ENCODE measurements around the gene STING1.

The STING1 gene

GRCh38 chr5:139439013-139439903 is 43.3 kb downstream of the STING1 start, which contains the start of gene DNAJC18:
TSS of gene DNAJC18 (minus strand) at chr5:139439525. CDS start at chr5:139439445, 80 bp downstream.
- DNase-seq: peak; percentile 95

GRCh38 chr5:139438707-139439012 is 43.9 kb downstream of the STING1 start:
- DNase-seq: no peak

- no peak for DNase-seq
Observed at GRCh38 chr5:139435676-139436075, 46.9 kb downstream of the STING1 start.

- DNase-seq: no peak
Observed at GRCh38 chr5:139431706-139432105, 50.9 kb downstream of the STING1 start.

- DNase-seq: no peak
Observed at GRCh38 chr5:139430015-139430414, 52.5 kb downstream of the STING1 start.

GRCh38 chr5:139426203-139426885 is 56.2 kb downstream of the STING1 start:
- no peak for DNase-seq

All from CD4-positive, alpha-beta T cell treated with Interleukin-17A for 4 hours (primary cell).